Spleen (tissue), 7 donors: ENCODE results near the gene TMED4.

Source experiments
- POLR2A ChIP-seq, 3 donors: fragments of 450-650 bp; IDR thresholded peaks; one replicate each; pipeline ENCODE4 v1.5.1; 2017; ENCODE audit warnings: antibody characterized with exemption in 3 of 3, mild to moderate bottlenecking in 1 of 3
- TF ChIP-seq, protein P1 (sequence below), 11 experiments: fragments of 200-600 bp in 7 of 11; fragments of 450-650 bp in 4 of 11; sonication (generic) in 4 of 11; IDR thresholded peaks in 8 of 11; conservative IDR thresholded peaks in 3 of 11; 1 replicate in 7 of 11; 2 replicates in 4 of 11; pipeline versions ENCODE4 v1.4.0 to v1.8.0; 2016 to 2021; ENCODE audit warnings: antibody characterized with exemption in 11 of 11, inconsistent platforms in 4 of 11, mild to moderate bottlenecking in 1 of 11
- donor health status: DM: no; HTN: no; CAD: no; lungs with moderate emphysema.
- donor health status: DM: no; HTN: no; CAD: no.
- donor health status: DM: no; HTN: no; CAD: no.

DNA sequence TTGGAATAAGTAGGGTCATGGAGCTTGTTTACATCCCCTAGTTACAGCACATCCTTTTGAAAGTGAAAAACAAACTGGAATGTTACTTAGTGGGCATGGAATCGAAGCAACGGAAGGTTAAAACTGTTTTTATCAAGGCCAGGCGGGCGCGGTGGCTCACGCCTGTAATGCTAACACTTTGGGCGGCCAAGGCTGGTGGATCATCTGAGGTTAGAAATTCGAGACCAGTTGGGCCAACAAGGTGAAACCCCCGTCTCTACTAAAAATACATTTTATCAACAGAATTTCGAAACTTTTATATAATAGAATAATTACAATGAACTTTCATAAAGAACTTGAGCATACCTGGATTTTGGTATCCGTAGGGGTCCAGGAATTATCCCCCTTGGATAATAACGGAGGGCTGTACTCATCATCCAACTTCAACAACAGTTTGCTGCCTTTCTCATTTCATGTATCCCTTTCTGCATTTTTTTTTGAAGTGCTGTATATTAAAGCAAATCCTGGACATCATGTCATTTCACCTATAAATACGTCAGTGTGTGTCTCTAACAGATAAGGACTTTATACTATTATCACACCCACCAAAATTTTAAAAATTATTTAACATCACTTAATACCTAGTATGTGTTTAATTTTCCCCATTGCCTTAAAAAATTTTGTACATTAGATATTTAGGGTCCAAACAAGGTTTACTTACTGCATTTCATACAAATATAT, 1.3 kb upstream of the TMED4 start:
- no peak for TF ChIP-seq POLR2A (IDR thresholded peaks at IDR 0.05)
- TF ChIP-seq, protein P1, sequence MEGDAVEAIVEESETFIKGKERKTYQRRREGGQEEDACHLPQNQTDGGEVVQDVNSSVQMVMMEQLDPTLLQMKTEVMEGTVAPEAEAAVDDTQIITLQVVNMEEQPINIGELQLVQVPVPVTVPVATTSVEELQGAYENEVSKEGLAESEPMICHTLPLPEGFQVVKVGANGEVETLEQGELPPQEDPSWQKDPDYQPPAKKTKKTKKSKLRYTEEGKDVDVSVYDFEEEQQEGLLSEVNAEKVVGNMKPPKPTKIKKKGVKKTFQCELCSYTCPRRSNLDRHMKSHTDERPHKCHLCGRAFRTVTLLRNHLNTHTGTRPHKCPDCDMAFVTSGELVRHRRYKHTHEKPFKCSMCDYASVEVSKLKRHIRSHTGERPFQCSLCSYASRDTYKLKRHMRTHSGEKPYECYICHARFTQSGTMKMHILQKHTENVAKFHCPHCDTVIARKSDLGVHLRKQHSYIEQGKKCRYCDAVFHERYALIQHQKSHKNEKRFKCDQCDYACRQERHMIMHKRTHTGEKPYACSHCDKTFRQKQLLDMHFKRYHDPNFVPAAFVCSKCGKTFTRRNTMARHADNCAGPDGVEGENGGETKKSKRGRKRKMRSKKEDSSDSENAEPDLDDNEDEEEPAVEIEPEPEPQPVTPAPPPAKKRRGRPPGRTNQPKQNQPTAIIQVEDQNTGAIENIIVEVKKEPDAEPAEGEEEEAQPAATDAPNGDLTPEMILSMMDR (IDR thresholded peaks at IDR 0.05 in 8 of 11, conservative IDR thresholded peaks at IDR 0.05 in 3 of 11), result no peak
